Measurements from ENCODE around the gene CORO1A.
A peak's percentile ranks its signal among the peaks of the same experiment; 100 is the strongest.
"Not testable (repeated sequence)": the region's sequence is repeated elsewhere in the genome, so short reads cannot be mapped to it uniquely, and the experiment has no call there.

The CORO1A gene

DNA sequence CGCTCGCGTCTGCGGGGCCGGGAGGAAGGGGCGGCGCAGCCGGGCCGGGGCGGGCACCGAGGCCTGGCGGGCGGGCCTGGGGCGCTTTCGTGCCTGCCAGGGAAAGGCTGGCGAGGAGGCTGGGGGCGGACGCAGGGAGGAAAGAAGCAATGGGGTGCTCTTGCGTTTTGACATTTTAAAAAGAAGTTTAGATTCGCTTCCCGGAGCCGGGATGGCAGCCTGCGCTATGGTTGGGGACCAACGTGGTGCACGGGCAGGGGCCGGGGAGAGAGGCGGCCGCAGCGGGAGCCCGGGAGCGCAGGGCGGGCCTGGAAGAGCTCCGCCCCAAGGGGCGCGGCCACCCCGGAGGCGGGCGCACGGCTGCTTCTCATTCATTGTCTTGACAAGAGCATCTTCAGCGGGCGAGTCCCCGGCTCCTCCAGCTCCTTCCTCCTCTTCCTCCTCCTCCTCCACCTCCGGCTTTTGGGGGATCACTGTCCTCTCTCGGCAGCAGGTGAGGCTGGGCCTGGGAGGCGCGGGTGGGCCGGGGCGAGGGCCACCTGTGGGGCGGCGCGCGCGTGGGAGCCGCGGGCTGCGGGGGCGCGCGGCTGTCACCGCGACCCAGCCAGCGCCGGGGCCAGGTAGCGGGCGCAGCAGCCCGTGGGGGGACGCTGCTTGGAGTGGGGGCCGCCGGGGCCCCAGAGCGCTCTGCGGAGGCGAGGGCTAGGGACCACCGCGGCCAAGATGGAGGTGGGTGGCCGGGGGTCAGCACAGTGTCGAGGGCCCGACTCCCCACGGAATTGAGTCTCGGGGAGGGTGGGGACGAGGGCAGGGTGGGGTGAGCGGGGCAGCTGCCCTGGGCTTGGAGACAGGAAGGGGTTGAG is at the start of gene CORO1A:
CORO1A (plus strand) TSS at position 370 of the 863 bp plus-strand sequence. CDS start 1,608 bp downstream, outside the sequence.
- DNase-seq, result peak; percentile 64 to 80 (median 67)

DNA sequence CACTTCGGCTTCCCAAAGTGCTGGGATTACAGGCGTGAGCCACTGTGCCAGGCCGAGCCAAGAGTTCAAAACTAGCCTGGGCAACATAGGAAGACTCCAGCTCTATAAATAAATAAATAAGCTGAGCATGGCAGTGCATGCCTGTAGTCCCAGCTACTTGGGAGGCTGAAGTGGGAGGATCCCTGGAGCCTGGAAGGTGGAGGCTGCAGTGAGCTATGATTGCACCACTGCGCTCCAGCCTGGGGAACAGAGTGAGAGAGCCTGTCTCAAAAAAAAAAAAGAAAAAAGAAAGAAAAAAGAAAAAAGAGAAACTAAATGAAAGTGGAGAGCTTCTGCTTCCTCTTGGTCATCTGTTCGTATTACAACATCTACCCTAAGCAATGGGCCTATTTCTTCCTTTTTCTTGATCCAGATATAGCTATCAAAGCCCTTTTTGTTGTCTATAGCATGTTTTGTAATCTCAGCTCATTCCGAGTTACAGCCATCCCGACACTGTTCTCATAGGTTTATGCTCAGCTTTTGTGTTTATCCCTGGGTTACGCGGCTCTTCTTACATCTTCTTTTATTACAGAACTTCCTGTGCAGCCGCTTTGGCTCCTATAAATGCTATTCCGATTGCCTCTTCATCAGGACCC is 46.3 kb upstream of the CORO1A start:
- no peak for DNase-seq

DNA sequence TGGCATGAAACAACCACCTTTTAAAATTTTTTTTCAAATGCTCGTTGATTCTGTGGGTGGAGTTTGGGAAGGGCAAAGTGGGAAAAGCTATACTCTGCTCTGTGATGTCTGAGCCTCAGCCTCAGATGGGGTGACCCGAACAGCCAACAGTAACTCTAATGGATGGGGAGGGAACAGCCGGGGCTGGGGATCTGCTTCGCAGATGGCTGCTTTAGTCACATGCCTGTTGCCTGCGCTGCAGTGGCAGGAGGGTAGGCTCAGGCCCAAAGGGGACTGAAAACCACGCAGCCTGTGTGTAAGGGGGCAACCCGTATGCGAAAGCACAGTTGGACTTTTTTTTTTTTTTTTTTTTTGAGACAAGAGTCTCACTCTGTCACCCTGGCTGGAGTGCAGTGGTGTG is 45.5 kb upstream of the CORO1A start:
- no peak for DNase-seq

DNA sequence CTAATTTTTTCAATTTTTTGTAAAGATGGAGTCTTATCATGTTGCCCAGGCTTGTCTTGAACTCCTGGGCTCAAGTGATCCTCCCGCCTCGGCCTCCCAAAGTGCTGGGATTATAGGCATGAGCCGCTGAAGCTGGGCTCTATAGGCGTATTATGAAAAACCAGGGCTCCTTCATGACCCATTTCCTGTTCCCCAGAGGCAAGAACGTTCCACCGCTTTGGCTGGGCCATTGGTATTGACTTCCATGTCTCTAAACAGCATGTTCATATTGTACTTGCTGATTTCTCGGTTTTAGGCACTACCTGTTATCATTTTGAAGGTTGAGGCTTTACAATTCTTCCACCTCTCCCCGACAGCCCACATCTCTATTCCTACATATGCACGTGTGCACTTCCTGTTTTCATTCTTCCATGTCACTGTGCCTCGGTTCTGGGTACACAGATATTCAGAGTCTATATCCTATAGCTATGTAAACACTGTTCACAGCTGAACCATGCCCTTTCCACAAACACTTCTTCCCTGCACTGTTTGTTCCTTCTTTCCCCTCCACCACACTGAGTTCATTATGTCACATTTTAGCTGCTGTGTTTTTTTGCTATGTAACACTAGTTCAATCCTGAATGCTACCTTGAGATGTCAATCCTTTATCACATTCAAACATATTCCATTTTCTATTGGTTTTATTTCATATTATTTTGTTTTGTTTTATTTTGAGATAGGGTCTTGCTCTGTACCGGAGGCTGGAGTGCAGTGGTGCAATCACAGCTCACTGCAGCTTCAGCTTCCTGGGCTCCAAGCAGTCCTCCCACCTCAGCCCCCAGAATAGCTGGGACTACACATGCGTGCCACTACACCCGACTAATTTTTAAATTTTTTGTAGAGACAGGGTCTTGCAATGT is 43.6 kb upstream of the CORO1A start:
- DNase-seq, result no peak

DNA sequence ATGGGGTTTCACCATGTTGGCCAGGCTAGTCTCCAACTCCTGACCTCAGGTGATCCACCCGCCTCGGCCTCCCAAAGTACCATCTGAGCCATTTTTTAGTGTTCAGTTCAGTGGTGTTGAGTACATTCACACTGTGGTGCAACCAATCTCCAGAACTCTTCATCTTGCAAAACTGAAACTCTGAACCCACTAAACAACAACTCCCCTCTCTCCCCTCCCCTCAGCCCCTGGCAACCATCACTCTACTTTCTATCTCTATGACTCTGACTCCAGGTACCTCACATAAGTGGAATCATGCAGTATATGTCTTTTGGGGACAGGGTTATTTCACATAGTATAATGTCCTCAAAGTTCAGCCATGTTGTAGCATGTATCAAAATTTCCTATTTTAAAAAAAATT is 41.7 kb upstream of the CORO1A start:
- DNase-seq, result no peak

DNA sequence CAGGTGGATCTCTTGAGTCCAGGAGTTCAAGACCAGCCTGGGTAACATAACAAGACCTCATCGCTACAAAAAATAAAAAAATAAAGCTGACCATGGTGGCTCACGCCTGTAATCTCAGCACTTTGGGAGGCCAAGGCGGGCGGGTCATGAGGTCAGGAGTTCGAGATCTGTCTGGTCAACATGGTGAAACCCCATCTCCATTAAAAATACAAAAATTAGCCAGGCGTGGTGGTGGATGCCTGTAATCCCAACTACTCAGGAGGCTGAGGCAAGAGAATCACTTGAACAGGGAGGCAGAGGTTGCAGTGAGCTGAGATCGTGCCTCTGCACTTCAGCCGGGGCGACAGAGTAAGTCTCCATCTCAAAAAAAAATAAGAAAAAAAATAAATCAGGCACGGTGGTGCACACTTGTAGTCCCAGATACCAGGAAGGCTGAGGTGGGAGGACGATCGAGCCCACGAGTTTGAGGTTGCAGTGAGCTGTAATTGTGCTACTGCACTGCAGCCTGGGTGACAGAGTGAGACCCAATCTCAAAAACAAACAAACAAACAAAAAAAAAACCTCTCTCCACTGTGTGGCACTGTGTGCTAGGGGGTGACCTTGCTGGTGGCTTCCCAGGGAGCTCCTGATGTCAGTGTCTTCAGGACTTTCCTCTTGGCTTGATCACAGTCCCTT is 40.6 kb upstream of the CORO1A start:
- DNase-seq, result no peak

DNA sequence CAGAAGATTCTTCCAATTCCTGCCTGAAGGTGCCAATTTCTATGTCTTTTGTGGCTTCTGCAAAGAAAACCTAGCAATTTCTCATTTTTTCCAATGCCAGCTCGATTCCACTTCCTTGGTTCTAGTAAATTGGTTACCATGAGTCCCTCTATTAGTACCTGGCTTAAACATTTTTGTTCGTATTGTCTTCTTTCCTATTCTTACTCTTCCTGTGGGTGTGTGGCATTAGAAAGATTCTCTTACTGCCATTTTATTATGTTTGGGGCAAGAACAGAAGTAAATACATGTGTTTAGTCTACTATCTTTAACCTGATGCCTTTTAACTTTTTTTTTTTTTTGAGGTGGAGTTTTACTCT is 40.1 kb upstream of the CORO1A start:
- no peak for DNase-seq

DNA sequence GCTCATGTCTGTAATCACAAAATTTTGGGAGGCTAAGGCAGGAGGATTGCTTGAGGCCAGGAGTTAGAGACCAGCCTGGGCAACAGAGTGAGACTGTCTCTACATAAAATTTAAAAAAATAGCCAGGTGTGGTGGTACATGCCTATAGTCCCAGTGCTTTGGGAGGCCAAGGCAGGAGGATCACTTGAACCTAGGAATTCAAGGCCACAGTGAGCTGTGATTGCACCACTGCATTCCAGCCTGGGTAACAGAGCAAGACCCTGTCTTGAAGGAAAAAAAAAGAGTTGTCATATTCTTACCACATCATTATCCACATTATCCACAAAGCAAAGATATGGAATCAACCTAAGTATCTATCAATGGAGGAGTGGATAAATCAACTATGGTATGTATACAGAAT is 39.4 kb upstream of the CORO1A start:
- no peak for DNase-seq

DNA sequence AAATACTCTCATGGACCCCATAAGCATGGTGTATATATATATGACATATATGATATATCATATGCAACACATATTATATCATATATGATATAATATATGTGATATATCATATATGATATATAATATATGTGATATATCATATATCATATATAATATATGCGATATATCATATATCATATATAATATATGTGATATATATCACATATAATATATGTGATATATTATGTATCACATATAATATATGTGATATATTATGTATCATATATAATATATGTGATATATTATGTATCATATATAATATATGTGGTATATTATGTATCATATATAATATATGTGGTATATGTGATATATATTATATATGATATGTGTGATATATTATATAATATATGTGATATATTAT is 38.5 kb upstream of the CORO1A start:
- no peak for DNase-seq

DNA sequence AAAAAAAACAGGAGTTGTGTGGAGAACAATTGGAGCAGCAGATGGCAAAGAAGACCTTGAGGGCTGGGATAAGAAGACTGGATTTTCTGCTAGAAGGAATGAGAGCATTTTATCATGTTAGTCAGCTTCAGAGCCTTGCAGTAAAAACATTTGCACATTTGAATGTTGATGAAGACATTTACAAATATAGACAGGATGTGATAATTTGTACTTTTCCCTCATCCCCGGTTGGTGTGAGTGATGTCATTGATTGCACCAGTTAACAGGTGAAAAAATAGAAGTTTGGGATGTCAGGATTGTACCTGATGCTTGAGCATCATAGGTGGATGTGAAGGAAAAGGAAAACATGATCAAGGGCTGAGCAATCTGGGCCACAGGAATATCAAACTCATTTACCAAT is 37.7 kb upstream of the CORO1A start:
- DNase-seq, result no peak

DNA sequence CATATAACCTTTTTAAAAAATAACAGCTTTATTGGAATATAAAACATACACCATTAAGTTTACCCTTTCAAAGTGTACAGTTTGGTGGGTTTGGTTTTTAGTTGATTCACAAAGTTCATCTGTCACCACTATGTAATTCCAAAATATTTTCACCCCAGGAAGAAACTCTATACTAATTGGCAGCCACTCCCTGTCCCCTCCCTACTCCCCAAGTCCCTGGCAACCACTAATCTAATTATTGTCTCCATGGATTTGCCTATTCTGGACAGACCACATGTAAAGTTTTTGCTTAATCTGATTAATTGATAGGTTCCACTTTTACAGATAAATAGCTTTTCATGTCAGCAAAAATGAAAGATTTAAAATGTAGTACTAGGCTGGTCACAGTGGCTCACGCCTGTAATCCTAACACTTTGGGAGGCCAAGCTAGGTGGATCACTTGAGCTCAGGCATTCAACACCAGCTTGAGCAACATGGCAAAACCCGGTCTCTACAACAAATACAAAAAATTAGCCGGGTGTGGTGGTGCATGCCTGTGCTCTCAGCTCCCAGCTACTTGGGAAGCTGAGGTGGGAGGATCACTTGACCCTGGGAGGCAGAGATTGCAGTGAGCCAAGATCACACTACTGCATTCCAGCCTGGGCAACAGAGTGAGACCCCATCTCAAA is 35.4 kb upstream of the CORO1A start:
- DNase-seq, result no peak

DNA sequence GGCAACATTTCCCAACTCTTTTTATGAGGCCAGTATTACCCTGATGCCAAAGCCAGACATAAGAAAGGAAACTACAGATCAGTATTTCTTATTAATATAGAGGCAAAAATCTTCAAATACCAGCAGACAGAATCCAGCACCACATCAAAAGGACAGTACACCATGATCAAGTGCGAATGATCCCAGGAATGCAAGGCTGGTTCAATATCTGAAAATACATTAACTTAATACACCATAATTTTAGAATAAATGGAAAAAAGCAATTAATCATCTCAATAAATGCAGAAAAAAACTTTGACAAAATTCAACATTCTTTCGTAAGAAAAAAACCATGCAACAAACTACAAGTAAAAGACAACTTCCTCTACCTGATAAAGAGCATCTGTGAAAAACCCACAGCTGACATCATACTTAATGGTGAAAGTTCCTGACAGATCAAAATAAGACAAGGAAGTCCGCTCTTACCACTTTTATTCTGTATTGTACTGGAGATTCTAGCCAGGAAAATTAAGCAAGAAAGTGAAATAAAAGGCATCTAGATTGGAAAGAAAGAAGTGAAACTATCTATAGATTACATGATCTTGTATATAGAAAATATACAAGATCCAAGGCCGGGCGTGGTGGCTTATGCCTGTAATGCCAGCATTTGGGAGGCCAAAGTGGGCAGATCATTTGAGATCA is 34.0 kb upstream of the CORO1A start:
- DNase-seq, result no peak

DNA sequence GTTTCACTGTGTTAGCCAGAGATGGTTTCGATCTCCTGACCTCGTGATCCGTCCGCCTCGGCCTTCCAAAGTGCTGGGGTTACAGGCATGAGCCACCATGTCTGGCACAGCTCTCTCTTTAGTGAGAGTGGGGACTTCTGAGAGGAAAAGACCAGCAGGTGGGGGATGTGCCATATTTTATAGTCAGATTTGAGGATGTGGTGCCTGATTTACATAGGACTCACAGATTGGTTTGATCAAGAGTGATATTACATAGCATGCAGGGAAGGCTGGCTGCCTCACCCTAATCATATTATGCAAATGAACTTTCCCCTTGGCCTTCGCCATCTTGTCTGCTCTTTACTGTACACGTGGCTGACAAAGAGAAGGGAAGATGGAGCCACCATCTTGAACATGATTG is 32.3 kb upstream of the CORO1A start:
- no peak for DNase-seq

DNA sequence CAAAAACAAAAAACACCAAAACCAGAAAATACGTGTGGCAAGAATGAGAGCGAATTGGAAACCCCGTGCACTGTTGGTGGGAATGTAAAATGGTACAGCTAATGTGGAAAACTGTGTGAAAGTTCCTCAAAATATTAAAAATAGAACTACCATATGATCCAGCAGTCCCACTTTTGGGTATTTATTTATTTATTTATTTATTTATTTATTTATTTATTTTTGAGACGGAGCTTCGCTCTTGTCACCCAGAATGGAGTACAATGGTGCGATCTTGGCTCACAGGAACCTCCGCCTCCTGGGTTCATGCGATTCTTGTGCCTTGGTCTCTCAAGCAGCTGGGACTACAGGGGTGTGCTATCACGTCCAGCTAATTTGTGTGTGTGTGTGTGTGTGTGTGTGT is 30.9 kb upstream of the CORO1A start:
- DNase-seq, result no peak

DNA sequence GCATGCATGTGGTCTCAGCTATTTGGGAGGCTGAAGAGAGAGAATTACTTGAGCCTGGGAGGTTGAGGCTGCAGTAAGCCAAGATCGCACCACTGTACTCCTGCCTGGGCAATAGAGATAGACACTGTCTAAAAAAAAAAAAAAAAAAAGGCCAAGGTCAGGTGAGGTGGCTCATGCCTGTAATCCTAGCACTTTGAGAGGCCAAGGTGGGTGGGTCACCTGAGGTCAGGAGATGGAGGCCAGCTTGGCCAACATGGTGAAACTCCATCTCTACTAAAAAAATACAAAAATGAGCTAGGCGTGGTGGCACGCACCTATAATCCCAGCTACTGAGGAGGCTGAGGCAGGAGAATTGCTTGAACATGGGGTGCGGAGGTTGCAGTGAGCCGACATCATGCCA is 28.2 kb upstream of the CORO1A start:
- no peak for DNase-seq

DNA sequence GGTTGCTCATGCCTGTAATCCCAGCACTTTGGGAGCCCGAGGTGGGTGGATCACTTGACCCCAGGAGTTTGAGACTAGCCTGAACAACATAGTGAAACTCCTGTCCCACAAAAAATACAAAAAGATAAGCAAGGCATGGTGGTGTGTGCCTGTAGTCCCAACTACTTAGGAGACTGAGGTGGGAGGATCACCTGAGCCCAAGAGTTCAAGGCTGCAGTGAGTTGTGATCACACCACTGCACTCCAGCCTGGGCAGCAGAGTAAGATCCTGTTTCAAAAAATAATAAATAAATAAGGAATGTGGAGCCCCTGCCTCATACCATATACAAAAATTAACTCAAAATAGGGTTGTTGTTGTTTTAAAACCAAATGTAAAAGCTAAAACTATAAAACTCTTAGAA is 26.2 kb upstream of the CORO1A start:
- no peak for DNase-seq

DNA sequence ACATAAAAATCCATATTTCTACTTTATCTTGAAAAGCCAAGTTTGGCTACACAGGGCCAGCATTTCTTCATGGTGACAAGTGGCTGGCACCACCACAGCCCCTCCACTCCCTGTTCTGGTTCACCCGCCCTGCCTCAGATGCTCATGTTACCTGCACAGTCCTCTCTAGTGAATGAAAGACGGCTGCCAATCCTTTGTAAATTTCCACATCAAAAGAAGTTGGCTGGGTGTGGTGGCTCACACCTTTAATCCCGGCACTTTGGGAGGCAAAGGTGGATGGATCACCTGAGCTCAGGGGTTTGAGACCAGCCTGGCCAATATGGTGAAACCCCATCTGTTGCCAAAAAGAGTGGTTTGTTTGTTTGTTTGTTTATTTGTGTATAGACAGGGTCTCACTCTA is 19.9 kb upstream of the CORO1A start:
- DNase-seq, result no peak

DNA sequence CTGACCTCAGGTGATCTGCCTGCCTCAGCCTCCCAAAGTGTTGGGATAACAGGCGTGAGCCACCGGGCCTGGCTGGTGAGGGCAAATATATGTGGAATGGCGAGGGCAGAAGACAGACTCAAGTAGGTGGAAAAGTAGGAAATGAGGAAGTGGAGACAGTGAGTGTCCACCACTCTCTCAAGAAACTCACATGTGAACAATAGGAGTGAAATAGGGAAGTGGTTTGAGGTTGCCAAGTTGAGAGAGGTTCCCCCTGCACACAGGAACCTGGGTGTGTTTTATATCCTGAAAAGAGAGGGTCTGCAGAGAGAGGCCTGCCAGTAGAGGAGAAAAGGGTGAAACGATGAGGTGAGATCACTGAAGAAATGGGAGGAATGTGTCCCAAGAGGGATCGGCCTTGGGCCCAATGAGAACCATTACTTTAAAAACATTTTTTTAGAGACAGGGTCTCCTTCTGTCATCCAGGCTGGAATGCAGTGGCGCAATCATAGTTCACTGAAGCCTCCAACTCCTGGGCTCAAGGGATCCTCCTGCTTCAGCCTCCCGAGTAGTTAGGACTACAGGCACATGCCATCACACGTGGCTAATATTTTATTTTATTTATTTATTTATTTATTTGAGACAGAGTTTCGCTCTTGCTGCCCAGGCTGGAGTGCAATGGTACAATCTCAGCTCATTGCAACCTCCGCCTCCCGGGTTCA is 17.1 kb upstream of the CORO1A start:
- no peak for DNase-seq

DNA sequence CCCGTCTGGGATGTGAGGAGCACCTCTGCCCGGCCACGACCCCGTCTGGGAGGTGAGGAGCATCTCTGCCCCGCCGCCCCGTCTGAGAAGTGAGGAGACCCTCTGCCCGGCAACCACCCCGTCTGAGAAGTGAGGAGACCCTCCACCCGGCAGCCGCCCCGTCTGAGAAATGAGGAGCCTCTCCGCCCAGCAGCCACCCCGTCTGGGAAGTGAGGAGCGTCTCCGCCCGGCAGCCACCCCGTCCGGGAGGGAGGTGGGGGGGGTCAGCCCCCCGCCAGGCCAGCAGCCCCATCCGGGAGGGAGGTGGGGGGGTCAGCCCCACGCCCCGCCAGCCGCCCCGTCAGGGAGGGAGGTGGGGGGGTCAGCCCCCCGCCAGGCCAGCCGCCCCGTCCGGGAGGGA is 14.7 kb upstream of the CORO1A start:
- DNase-seq, result not testable (repeated sequence)

DNA sequence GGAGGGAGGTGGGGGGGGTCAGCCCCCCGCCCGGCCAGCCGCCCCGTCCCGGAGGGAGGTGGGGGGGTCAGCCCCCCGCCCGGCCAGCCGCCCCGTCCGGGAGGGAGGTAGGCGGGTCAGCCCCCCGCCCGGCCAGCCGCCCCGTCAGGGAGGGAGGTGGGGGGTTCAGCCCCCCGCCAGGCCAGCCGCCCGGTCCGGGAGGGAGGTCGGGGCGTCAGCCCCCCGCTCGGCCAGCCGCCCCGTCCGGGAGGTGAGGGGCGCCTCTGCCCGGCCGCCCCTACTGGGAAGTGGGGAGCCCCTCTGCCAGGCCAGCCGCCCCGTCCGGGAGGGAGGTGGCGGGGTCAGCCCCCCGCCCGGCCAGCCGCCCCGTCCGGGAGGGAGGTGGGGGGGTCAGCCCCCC is 14.0 kb upstream of the CORO1A start:
- not testable (repeated sequence) for DNase-seq

DNA sequence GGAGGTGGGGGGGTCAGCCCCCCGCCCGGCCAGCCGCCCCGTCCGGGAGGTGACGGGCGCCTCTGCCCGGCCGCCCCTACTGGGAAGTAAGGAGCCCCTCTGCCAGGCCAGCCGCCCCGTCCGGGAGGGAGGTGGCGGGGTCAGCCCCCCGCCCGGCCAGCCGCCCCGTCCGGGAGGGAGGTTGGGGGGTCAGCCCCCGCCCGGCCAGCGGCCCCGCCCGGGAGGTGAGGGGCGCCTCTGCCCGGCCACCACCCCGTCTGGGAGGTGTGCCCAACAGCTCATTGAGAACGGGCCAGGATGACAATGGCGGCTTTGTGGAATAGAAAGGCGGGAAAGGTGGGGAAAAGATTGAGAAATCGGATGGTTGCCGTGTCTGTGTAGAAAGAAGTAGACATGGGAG is 13.3 kb upstream of the CORO1A start:
- not testable (repeated sequence) for DNase-seq

Measured in activated CD4-positive, CD25-positive, alpha-beta regulatory T cell (primary cell).